Heart right ventricle (tissue), 16 donors: ENCODE measurements around the gene HERC4. TPM values are rescaled to one million over a fixed set of nuclear protein-coding genes. Genes with fewer than 3 reads are reported as not detected.
"Not testable (repeated sequence)": the region's sequence is repeated elsewhere in the genome, so short reads cannot be mapped to it uniquely, and the experiment has no call there.

Experiments used
- ATAC-seq, 8 donors: fragments of 200-7000 bp; cut with Tn5 transposase; one replicate each; pipeline ENCODE4 v1.9.1; 2020; ENCODE audit warnings: mild to moderate bottlenecking in 8 of 8, moderate library complexity in 8 of 8, moderate number of reproducible peaks in 1 of 8
- DNase-seq, 2 donors: peaks; one replicate each; pipeline ENCODE4 v3.0.0-alpha.2; 2020
- H3K27ac ChIP-seq, 10 donors: fragments of 200-600 bp; sonication (generic) in 2 of 10; one replicate each; pipeline versions ENCODE4 v1.5.0 to v1.8.0; 2020 to 2022; ENCODE audit warnings: mild to moderate bottlenecking in 3 of 10
- H3K27me3 ChIP-seq, 7 donors: fragments of 200-600 bp; one replicate each; pipeline ENCODE4 v1.8.0; 2021 to 2022; ENCODE audit warnings: mild to moderate bottlenecking in 2 of 7
- H3K36me3 ChIP-seq, 9 donors: fragments of 200-600 bp; sonication (generic) in 1 of 9; one replicate each; pipeline versions ENCODE4 v1.5.0 to v1.8.0; 2020 to 2022; ENCODE audit warnings: mild to moderate bottlenecking in 2 of 9
- H3K4me1 ChIP-seq, 9 donors: fragments of 200-600 bp; sonication (generic) in 1 of 9; one replicate each; pipeline versions ENCODE4 v1.5.0 to v1.8.0; 2020 to 2022; ENCODE audit warnings: mild to moderate bottlenecking in 4 of 9
- H3K4me3 ChIP-seq, 10 donors: fragments of 200-600 bp; sonication (generic) in 2 of 10; one replicate each; pipeline versions ENCODE4 v1.5.0 to v1.8.0; 2020 to 2022; ENCODE audit warnings: mild to moderate bottlenecking in 7 of 10, moderate library complexity in 2 of 10
- H3K9me3 ChIP-seq, 11 donors: fragments of 200-600 bp in 10 of 11; sonication (generic) in 2 of 11; one replicate each; pipeline versions ENCODE4 v1.5.0 to v1.8.0; 2013 to 2022; ENCODE audit warnings: mild to moderate bottlenecking in 2 of 11, control low read depth in 1 of 11, moderate library complexity in 1 of 11
- CTCF ChIP-seq, 9 donors: fragments of 200-600 bp; sonication (generic) in 2 of 9; IDR thresholded peaks; one replicate each; pipeline versions ENCODE4 v1.5.0 to v1.8.0; 2021 to 2022; ENCODE audit warnings: antibody characterized with exemption in 9 of 9, mild to moderate bottlenecking in 5 of 9, moderate library complexity in 1 of 9
- whole genome bisulfite sequencing, 2 donors: extraction: QIAGEN DNeasy Blood & Tissue Kit; methylation state at CpG; one replicate each; pipeline ENCODE4 v1.1.7; 2013; ENCODE audit warnings: inconsistent platforms in 1 of 2; 5-methylcytosine and 5-hydroxymethylcytosine counted together
- intact Hi-C, 10 donors: fragments of 100-400 bp; cut with DNase I; formaldehyde crosslinking; loops; one replicate each; pipeline versions ENCODE4 v1.11.1 to v1.14.2; 2022
- polyA plus RNA-seq, 2 donors: library from polyadenylated mRNA; stranded (reverse); fragments of 200-250 nt; gene quantifications; one replicate each; pipeline ENCODE4 v1.2.3, GENCODE V29; 2013
- total RNA-seq, 10 donors: library from RNA; stranded (reverse); fragmentation: NEBNext Ultra II Directional in 3 of 10; extraction: Animal tissue kit (Norgen Biotek cat#: 25700) in 3 of 10; gene quantifications; one replicate each; pipeline versions ENCODE4 v1.2.1 to v1.2.4, GENCODE V29; 2021 to 2023
- donor health status: Arrhythmogenic right ventricular cardiomyopathy.
- donor health status: ischemic (EF 13 %, LVEDD 7.1; RV severe dilation, severe dysfunction).
- donor health status: healthy with polysubstance abuse.
- donor health status: DM: no; HTN: yes; CAD: no.
- donor health status: DM: no; HTN: no; CAD: no.
- donor health status: ischemic (EF 25% LVEDD 6.9; RV normal size, moderate dysfunction).
- donor health status: ischemic (EF 25% LVEDD 5.7; RV mildly dilated, moderate dysfunction).
- donor health status: healthy.
- donor health status: DM: yes; HTN: yes; CAD: no.
- donor health status: Ischemic cardiomyopathy.
- donor health status: ischemic (EF 35%, LVEDD 5.7; RV mildly dilated, moderate dysfunction).
- donor health status: nonischemic (EF 11% LVEDD 7.7; RV severe dilation, severe dysfunction).
- donor health status: DM: yes; HTN: yes; CAD: no.
- donor health status: PGD.
- donor health status: ischemic (EF 29% LVEDD 5.4; RV normal size, mild dysfunction).
- donor health status: nonischemic (EF 23%, LVEDD 6.1; RV moderate dilation, normal function).

HERC4 gene
- total and polyA plus RNA-seq, 12 donors, result 10.0 to 42.1 (median 32.0) TPM

DNA sequence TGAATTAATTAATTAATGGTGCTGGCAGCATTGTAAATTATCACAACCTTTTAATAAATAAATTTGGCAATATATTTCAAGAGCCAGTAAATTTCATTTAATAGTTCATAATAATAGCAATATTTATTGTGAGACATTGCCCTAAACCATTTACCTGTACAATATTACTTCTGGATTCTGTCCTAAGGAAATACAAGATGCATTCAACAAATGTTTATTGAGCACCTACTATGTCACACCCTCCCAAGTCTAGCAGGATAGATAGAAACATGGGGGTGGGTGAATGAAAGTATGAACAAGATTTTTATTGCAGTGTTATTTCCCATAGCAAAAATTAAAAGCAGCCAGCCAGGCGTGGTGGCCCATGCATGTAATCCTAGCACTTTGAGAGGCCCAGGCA, 4.4 kb upstream of the HERC4 start:
- DNase-seq (no peak), ATAC-seq (no peak)
- Histone ChIP-seq H3K27ac (no peak overlapping the region), H3K4me3 (no peak overlapping the region), H3K4me1 (peaks cover 0 to 27% (median 7%) of the 10 kb centered on the region in 9 donors), H3K36me3 (no peaks in the 10 kb centered on the region), H3K9me3 (no peaks in the 10 kb centered on the region), H3K27me3 (no peaks in the 10 kb centered on the region)
- TF ChIP-seq CTCF (IDR thresholded peaks at IDR 0.05), result no peak
- intact Hi-C loops, result loop anchor here in 3 of 10 donors (5.0 to 10.0 kb wide), 4 partner anchors 195 to 255 kb away; partner anchors contain the start of genes HNRNPH3 (in 2 of the 3), PBLD (in 2 of the 3) and SIRT1 (in 2 of the 3)
- WGBS, 2 donors, result 95 to 100% methylated on average over 1 of the region's 1 CpG

- ATAC-seq (no peak), DNase-seq (no peak)
- intact Hi-C loops, result loop anchor here in 3 of 10 donors (5.0 to 10.0 kb wide), 4 partner anchors 192 to 258 kb away; partner anchors contain the start of genes HNRNPH3 (in 2 of the 3), PBLD (in 2 of the 3) and SIRT1 (in 2 of the 3)
- H3K4me1 ChIP-seq, result peaks cover 2 to 35% (median 25%) of the 10 kb centered on the region in 9 donors
- no peak overlapping the region for H3K4me3 ChIP-seq
- WGBS, 2 donors, result 97 to 98% methylated on average over 5 of the region's 5 CpGs
- no peaks in the 10 kb centered on the region for H3K9me3 ChIP-seq
- no peak for TF ChIP-seq CTCF (IDR thresholded peaks at IDR 0.05)
- H3K36me3 ChIP-seq, result peaks cover 0 to 4% (median 0%) of the 10 kb centered on the region in 9 donors
- no peaks in the 10 kb centered on the region for H3K27me3 ChIP-seq
- no peak overlapping the region for H3K27ac ChIP-seq
Observed at GRCh38 chr10:68077026-68077425, 1.9 kb upstream of the HERC4 start.

- peaks cover 2 to 44% (median 32%) of the 10 kb centered on the region in 9 donors for H3K4me1 ChIP-seq
- WGBS, 2 donors, result 95% methylated on average over 15 of the region's 15 CpGs
- not testable (repeated sequence) for H3K27me3 ChIP-seq, H3K4me3 ChIP-seq, H3K9me3 ChIP-seq, H3K36me3 ChIP-seq, DNase-seq, ATAC-seq
- intact Hi-C loops, result loop anchor here in 3 of 10 donors (5.0 to 10.0 kb wide), 4 partner anchors 191 to 259 kb away; partner anchors contain the start of genes HNRNPH3 (in 2 of the 3), PBLD (in 2 of the 3) and SIRT1 (in 2 of the 3)
- H3K27ac ChIP-seq, result peak overlapping the region in 1 of 10 donors; percentile 99
Observed at GRCh38 chr10:68076081-68076480, 998 bp upstream of the HERC4 start.

GRCh38 chr10:68075550-68076004, 494 bp upstream of the HERC4 start:
- no peak for TF ChIP-seq CTCF (IDR thresholded peaks at IDR 0.05)
- ATAC-seq (no peak), DNase-seq (no peak)
- peak overlapping the region in 9 of 10 donors; percentile 96 to 99 (median 99) for H3K27ac ChIP-seq
- peaks cover 2 to 50% (median 34%) of the 10 kb centered on the region in 9 donors for H3K4me1 ChIP-seq
- H3K27me3 ChIP-seq, result no peaks in the 10 kb centered on the region
- peaks cover 0 to 7% (median 0%) of the 10 kb centered on the region in 9 donors for H3K36me3 ChIP-seq
- intact Hi-C loops, result loop anchor here in 3 of 10 donors (5.0 to 10.0 kb wide), 4 partner anchors 191 to 259 kb away; partner anchors contain the start of genes HNRNPH3 (in 2 of the 3), PBLD (in 2 of the 3) and SIRT1 (in 2 of the 3)
- no peaks in the 10 kb centered on the region for H3K9me3 ChIP-seq
- 28 to 29% methylated on average over 3 of the region's 3 CpGs for WGBS, 2 donors
- peak overlapping the region in 9 of 10 donors; percentile 76 to 98 (median 94) for H3K4me3 ChIP-seq
